Measurements from ENCODE around the gene ANTXRL.

DNA sequence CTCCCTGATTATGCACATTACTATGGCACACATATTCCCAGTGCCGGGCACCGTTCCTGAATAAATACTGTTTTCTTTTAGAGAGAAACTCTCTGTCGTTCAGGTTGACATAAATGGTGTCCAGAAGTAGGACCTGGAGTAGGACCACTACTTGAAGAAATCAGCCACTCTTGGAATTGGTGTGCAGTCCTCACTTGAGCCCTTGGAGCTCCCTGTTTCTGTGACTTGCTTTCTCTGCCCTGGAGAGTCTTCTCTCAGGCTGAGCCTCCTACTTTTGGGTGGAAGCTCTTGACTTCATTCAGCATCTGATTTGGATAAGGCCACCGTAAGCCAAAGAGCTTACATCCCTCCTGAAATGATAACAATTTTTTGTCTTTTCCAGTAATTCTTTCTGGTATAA lies 29.7 kb upstream of the ANTXRL start:
- no peak for TF ChIP-seq POLR2A (IDR thresholded peaks at IDR 0.05)
- TF ChIP-seq, protein P1, sequence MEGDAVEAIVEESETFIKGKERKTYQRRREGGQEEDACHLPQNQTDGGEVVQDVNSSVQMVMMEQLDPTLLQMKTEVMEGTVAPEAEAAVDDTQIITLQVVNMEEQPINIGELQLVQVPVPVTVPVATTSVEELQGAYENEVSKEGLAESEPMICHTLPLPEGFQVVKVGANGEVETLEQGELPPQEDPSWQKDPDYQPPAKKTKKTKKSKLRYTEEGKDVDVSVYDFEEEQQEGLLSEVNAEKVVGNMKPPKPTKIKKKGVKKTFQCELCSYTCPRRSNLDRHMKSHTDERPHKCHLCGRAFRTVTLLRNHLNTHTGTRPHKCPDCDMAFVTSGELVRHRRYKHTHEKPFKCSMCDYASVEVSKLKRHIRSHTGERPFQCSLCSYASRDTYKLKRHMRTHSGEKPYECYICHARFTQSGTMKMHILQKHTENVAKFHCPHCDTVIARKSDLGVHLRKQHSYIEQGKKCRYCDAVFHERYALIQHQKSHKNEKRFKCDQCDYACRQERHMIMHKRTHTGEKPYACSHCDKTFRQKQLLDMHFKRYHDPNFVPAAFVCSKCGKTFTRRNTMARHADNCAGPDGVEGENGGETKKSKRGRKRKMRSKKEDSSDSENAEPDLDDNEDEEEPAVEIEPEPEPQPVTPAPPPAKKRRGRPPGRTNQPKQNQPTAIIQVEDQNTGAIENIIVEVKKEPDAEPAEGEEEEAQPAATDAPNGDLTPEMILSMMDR (IDR thresholded peaks at IDR 0.05): no peak

Data from lower leg skin (tissue), 3 donors.